AG08395 (cell line): ENCODE measurements around the gene ALDH1A1.
"Not testable (repeated sequence)": the region's sequence is repeated elsewhere in the genome, so short reads cannot be mapped to it uniquely, and the experiment has no call there.

Experiments used
- DNase-seq: peaks from one replicate; pipeline ENCODE4 v3.0.0; 2012; ENCODE audit warnings: mixed read lengths, low spot score

The ALDH1A1 gene

DNA sequence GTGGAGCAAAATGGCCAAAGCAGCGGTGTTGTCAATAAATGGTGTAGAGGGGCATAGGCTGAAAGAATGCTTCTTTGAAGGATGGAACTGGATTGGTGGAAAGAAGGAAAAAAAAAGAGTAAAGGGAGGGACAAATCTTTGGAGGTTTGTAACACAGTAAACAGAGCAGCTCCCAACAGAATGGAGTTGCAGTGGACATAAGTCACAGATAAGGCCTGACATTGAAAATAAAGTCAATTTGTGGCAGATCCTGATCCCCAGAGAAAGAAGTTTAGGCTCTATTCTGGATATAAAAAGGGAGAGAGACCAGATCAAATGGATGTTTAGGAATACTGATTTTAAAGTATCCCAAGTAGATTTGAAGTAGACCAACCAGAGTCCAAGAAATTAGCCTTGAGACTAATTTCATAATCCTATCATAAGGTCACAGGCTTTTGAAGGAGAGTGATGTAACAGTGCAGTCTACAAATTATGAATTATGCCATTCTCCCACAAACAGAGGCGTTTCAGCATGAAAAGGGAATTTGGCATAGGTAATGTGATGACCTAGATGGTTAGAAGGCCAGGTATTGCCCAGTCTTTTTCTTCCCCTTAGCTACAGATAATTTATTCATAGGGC is 8.9 kb downstream of the ALDH1A1 start:
- DNase-seq = no peak

DNA sequence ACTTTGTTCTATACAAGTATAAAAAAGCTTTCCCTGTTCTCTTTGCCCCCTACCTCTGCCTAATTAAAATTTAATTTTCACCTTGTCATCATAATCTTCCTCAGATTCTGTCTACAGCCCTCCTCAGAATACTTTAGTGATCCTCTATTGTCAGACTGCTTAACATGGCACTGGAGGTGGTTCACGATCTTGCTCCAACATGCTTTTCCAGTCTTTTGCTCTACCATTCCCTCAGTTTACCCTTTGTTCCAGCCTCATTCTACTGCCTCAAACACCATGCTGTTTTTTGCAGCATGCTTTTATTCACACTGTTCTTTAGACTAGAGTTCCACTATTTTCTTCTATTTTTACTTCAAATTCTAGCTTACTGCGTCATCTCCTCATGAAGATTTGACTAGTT is 10.4 kb downstream of the ALDH1A1 start:
- DNase-seq = no peak

DNA sequence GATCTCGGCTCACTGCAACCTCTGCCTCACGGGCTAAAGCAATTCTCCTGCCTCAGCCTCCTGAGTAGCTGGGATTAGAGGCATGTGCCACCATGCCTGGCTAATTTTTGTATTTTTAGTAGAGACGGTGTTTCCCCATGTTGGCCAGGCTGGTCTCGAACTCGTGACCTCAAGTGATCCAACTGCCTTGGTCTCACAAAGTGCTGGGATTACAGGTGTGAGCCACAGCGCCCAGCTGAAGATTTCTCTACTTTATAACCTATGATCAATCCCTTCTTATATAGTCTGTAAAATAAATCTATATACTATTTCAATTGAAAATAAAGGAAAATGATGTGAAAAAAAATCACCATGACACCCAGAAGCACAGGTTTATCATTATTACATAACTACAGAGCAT is 13.3 kb downstream of the ALDH1A1 start:
- not testable (repeated sequence) for DNase-seq

DNA sequence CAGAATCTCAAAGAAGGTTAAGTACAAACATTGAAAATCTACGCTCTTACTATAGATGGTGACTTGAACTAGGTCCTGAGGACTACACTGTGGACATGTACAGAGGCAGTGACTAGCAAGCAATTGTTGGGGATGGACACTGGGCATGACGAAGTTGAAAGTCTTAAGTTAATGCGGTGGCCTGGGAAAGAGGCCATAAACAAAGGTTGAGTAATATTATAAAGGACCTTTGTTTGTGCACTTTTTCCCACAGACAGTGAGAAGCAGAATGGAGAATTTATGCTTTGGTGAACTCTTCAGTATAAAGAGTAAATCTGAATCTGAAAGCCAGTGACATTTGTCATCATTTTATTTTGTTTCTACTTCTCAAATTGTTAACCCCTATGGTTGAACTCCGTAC is 15.3 kb downstream of the ALDH1A1 start:
- no peak for DNase-seq

DNA sequence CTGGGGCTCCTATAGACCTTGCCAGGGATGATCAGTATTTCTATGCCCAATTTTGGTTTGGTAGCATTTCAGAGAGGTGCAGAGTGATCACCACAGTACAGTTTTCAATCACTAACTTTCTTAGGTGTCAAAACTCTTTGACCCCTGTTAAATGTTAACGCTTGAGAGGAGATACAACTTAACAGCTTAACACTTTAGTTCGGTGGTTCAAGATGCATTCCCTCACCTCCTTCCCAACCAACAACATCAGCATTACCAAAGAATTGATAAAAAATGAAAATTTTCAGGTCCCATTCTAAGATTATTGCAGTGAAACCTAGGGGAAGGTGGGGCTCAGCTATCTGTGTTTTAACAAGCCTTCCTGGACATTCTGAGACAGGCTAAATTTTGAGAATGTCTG is 16.2 kb downstream of the ALDH1A1 start:
- no peak for DNase-seq

DNA sequence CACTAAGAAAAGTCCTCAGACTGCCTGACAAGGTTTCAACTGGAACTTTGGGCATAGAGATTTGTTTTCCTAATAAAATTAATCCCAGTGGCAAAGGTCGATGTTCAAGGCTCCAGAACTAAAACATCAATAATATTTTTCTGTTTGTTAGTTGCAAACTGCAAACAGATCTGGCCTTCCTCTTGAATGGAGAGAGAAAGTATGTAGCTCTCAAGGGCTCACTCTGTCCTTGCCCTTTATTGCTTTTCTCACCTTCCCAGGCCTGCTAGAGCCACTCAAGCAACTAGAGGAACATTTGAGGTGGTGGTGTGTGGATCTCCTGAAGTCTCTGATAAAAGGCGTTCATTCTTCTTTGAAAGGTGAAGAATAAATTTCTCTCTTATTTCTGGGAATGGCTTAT is 16.6 kb downstream of the ALDH1A1 start:
- no peak for DNase-seq

DNA sequence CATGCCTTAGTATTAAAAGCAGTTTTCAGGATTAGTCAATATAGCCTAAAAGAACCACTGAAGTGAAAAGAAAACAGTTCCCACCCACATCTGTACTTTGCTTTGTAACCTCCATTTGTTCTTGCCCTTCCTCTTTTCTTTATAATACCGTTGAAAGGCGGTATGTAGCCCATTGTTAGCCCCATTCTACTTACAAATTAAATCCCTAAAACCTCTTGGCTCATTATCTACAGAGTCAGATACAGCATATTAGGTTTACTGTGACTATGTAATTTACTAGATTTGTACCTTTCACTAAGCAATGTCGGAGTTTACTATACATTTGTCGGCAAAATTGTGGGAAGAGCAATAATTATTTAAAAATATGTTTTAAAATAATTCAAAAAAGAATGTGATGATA is 17.3 kb downstream of the ALDH1A1 start:
- no peak for DNase-seq

DNA sequence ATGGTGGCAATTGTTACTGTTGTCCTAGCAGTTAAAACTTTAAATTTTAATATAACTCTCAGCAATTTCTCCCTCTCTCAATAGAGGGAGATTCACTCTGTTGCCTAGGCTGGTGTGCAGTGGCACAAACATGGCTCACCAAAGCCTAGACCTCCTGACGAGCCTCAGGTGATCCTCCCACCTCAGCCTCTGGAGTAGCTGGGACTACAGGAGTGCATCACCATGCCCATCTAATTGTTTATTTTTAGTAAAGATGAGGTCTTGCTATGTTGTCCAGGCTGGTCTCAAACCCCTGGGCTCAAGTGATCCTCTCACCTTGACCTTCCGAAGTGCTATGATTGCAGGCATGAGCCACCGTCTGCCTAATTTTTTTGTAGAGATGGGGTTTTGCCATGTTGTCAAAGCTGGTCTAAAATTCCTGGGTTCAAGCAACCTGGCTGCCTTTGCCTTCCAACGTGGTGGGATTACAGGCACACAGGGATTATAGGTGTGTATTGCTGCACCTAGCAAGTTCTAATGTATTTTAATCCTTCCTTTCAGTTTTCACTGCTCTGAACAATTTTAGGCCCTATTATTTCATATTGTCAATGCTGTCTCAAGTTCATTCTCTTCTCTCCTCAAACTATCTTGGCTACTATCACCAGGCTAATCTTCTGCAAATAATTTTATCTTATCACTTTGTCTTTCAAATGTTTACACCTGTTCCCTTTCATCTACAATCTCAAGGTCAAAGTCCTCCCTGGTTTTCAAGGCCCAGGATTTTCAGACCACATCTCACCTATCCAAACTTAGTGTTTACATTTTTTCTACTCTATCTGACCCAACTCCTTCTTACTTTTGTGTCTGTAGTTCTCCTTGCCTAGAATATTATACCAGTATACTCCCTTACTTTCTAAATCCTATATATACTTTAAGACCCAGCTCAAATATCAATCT is 18.9 kb downstream of the ALDH1A1 start:
- no peak for DNase-seq

DNA sequence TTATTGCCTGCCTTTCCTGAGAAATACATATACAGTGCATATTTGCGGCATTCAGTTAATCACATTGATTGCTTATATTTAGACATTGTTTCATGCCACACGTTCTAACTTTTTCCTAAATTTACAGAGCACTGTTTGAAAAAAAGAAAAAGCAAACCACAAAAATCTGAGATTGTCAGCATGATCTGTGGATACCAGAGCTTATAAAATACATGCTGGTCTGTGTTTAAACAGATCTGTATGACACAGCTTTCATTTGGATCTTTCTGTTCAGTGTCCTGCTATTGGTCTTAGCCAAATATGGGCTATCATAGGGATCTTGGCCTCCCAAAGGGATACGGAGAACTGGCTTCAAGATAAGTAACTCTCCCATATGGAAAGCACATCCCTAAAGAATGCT is 20.2 kb downstream of the ALDH1A1 start:
- DNase-seq = peak; percentile 25

DNA sequence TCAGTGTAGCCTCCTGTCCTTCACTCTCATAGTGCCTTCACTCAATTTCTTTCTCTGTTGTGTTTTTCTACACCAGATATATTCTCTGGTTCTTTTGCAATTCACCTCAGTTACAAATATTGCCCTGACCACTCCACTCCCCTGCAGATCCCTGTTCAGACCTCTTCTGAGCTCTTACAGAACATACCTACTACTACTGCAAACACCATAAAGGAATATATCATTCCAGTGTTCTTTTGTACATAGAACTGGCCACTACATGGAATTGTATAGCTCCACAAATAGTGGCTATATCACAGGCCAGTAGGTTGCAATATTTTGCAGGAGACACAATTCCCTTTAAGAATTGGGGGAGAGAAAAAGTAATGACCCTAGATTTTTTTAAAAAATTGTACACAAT is 21.0 kb downstream of the ALDH1A1 start:
- DNase-seq = no peak

DNA sequence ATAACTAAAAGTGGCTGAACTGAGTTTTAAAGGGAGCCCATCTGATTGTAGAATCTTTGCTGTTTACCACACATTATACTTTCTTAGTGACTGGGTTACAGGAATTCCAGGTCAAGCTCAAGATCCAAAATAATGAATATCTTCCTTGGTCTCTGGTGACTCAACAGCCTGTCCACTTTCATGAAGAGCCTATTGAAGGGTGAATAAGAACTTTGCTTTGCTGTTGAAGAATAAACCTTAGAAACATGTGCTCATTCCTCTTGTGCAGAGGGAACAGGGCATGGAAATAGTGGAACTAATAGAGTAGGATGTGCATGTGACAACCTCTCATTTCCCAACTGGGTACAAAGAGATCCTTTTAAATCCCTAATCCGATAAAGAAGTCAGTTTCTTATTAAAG is 21.4 kb downstream of the ALDH1A1 start:
- DNase-seq = peak; percentile 4

DNA sequence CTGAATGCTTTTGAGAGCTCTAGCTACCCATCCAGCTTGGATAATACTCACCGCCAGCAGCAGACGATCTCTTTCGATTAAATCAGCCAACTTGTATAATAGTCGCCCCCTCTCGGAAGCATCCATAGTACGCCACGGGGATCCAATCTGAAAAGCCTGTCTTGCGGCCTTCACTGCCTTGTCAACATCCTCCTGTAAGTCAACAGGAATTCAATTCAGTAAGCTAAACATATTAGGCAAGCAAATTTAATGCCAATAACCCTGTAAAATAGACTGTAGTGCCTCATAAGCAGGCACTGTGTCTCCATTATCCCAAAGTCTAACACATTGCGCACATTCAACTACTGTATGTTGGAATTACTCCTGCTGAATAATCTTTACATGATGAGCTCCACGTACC is 22.0 kb downstream of the ALDH1A1 start:
- DNase-seq = no peak

DNA sequence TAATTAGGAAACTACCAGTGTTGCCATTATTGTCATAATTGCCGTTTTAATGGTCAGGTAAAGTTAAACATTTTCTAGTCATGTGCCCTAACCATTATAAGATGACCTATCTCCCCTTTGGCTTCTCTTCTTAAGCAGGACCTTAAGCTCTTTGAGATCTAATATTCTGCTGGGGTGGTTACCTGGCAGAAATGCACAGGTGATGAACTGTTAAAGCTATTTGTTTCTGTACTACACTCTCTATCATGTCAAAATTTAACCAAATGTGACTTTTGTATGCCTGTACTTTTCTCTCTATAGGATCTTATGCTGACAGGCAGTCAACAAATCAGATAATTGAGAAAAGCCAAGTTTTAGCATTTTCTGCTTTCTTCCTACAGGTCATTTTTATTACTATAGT is 23.3 kb downstream of the ALDH1A1 start:
- no peak for DNase-seq

DNA sequence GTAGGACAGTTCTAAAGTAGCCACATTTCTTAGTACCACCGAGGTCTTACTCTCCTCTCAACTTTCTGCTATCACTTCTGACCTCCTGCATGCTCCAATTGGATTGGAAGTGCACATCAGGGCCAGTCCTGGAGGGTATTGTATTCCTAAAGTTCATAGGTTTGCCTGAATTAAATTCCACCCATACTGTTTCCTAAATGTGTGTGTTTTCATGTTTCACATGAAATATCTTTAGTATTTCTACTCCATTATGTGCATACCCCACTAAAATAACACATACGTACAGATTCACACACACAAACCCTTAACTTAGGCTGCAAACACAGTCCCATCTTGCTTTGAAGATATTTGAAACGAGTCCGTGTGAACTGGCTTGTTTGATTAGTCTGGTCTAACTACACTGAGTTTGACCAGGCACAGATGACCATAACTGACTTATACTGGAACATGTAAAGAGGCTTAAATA is 24.8 kb downstream of the ALDH1A1 start:
- no peak for DNase-seq

DNA sequence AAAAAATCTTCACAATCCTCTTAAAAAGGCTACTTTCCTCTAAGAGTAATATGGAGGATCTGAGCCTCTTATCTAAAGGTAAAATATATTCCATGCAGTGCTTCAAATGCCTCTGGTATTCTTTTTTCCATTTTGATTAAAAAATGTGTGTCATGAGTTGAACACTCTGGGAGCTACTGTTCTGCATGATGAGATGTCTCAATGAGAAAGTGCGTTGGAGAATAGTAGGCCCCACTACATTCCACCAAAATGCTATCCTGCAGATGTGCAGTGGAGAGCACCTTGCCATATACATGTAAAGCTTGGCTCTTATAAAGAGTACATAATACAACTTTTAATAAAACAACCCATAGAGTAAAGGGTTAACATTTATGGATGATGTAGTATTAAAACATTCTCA is 26.3 kb downstream of the ALDH1A1 start:
- no peak for DNase-seq

DNA sequence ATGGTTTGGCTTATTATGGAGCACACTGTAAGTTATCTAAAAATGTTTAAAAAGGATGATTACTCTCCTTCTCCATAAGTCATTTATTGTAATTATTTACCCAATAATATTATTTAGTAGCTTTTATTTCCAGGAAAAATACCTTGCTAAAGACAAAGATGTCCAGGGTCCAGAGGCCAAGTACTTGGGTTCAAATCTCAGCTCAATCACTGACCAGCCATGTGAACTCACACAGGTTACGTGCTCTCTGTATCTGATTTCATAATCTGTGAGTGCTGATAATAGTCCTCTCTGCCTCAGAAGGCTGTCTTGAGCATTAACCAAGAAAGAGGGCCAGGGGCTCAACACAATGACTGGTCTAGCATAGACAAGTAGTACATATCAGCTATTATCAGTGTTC is 27.0 kb downstream of the ALDH1A1 start:
- no peak for DNase-seq

DNA sequence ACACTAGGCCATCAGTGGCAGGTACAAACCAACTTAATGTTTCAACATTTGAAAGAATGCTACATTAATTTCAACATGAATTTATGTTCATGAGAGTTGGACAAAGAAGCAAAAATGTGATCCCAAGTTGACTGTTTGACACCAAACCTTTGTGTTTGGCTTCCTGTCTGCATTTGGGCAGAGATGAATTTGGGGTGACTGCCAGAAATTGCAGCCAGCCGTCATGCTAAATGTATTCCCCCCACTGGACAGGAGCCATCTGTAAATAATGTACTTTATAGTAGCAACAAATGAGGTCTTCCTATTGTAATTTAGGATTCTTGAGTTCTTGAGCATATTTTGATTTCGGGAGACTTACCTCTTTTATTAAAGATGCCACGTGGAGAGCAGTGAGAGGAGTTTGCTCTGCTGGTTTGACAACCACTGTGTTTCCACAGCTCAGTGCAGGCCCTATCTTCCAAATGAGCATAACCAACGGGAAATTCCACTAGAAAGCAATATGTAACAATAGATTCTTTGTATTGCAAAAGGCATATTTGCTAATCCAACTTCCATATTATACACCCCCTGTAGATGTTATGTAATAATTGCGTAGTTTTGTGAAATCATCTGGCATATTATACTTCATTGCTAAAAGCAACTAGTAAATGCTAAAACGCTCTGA is 27.6 kb downstream of the ALDH1A1 start:
- no peak for DNase-seq

DNA sequence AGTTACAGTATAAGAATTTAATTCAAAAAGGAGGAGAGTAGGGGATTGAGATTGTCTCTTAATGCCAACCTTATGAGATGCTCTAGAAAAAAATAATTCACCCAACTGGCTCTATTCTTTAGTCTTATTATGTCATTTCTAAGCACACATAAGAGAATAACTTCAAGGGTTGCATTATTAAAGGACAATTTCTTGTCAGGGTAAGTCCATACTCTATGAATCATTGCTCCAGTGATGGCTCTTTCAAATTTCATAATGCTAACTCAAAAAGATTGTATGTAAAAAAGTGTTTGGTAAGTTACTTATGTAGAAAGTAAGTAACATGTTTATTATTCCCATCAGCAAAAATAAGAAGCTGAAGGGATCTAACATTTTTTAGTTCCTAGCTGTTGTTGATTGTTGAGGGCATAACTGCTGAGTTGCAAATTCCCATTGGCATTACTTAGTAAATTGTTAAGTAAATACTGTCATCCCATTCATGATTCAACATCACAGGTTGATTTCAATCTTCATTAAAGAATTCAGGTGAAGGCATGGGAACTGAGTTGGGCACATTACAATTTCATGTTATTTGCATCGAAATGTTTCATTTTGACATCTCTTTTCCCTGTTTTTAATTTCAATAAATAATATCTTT is 28.6 kb downstream of the ALDH1A1 start:
- no peak for DNase-seq

DNA sequence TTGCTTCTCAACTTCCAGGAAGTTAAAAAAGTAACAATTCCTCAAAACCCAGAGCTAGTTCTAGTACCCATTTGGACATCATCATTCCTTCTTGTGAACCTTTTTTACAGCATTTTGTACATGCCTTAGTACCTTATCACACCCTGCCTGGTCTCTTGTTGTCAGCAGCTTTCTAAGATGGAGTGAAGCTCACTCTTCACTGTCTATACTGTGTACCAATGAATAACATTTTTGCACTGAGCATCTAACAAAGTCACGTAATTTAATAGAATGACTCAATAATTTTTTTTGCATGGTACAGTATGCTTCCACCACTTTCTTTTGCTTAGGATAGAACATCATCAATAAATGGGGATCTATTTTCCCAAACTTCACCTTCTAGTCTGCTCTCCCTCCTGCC is 29.8 kb downstream of the ALDH1A1 start:
- DNase-seq = no peak

DNA sequence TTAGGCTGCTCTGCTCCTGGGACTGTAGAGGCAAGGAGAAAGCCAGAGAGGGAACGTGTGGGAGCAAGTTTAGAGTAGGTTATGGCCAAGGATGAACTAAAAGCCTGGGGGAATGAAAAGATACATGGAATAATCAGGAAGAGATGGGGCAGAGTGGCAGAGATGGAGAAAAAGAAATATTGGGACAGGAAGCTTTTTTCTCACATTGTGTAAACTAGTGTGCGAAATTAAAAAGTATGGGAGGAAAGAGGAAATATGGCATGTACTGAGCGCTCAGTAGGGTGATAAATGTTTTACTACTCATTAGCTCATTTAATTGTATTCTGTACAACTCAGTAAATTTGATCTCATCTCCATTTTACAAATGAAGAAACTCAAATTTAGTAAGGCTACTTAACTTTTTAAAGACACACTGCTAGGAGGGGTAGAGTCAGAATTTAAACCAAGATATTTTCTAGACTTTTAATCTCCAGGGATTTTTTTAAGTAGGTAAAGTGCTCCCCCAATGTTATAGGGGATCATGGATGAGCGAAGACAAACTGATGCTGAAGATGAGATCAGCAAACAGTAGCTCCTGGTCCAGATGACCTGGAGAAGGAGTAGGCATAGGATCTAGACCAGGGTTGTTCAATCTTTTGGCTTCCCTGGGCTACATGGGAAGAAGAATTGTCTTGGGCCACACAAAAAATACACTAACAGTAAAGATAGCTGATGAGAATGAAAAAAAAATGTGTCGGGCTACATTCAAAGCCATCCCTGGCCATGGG is 30.8 kb downstream of the ALDH1A1 start:
- no peak for DNase-seq

DNA sequence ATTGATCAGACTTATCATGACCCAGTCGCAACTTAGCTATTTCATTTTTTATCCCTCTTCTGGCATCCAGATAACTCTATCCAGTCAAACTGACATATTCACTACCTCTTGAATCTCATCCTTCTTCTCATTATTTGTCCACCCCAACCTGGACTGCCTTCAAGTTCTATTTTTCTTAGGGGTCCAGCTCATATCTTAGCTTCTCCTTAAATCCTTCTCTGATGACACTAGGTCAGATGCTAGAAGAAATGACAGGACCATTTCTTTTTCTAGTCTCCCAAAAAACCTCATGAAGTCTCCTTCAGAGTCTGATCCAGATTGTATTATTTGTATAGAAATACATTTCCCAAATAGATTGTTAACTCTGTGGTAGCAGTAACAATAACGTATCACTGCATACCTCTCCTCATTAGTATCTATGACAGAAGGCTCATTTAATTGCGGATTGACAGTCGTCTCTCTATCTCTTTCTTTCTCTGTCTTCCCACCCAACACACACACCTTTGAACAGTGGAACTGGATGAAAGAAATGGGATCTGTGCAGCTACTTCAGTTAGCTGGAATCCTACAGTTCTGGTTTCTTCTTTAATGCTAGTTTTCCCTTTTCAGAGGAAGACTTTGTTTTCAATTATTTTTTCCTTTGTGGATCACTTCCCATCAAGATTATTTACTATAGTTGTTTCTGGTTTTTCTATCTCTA is 33.5 kb downstream of the ALDH1A1 start:
- no peak for DNase-seq
